Fibroblast of lung (primary cell): ENCODE measurements around the gene ATXN7L2.
A peak's percentile ranks its signal among the peaks of the same experiment; 100 is the strongest.

Source experiments
- CTCF ChIP-seq, 2 donors: IDR thresholded peaks in 1 of 2; conservative IDR thresholded peaks in 1 of 2; 1 replicate in 1 of 2; 2 replicates in 1 of 2; pipeline ENCODE4 v1.5.1; 2011 to 2012; ENCODE audit warnings: low read length in 2 of 2, control low read depth in 1 of 2, inconsistent platforms in 1 of 2, low read depth in 1 of 2, mild to moderate bottlenecking in 1 of 2
- EZH2 ChIP-seq: IDR thresholded peaks from 2 replicates; pipeline ENCODE4 v1.5.1; 2012; ENCODE audit warnings: low read length, control low read depth, mild to moderate bottlenecking; ENCODE audit errors: missing control alignments

DNA sequence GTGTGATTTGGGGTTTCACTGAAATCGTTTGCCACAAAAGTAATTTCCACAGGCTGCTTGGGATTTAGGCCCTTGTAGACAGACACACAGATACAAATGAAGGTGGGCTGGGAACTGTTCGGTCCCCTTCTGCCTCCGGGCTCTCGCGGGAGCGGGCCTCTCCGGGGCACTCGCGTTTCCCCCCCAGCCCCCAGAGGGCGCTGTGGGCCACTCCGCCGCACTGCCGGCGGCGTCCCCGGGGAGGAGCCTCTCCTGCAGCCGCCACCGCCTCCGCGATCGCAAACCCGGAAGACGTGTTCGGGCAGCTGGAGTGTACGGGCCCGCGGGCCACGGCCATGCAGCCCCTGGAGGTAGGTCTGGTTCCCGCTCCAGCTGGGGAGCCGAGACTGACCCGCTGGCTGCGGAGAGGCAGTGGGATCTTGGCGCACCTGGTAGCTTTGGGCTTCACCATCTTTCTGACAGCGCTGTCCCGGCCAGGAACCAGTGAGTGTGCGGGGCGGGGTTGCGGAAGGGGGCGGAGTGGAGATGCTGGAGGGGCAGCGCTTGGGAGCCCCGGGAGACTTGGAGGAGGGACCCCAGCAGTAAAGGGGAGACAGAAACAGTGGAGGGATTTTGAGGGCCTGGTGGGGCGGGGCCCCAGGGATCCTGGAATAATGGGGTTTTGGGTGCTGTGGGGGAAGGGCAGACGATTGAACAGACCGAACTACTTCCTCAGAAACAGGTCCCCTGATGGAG is 10.3 kb downstream of the ATXN7L2 start, which contains the start of gene CYB561D1:
- no peak for TF ChIP-seq EZH2
- TF ChIP-seq CTCF (conservative IDR thresholded peaks at IDR 0.05 in 1 of 2, IDR thresholded peaks at IDR 0.05 in 1 of 2; ENCODE audit: low read depth in 1 of 2, low read length in 2 of 2): peak; percentile 71 to 85
